Measurements from ENCODE around the gene EPHB6.

Gene EPHB6

GRCh38 chr7:142918901-142919300 lies 64.0 kb downstream of the EPHB6 start:
- Histone ChIP-seq H3K27me3 (ENCODE audit: control insufficient read depth, insufficient read depth, low read length, poor library complexity, severe bottlenecking) (no peaks in the 10 kb centered on the region), H3K27ac (ENCODE audit: insufficient read depth, low read depth, low read length, poor library complexity, severe bottlenecking) (no peak overlapping the region), H3K36me3 (ENCODE audit: control insufficient read depth, insufficient read depth, low read length) (no peaks in the 10 kb centered on the region), H3K9me3 (ENCODE audit: control insufficient read depth, low read length) (no peaks in the 10 kb centered on the region), H3K4me3 (ENCODE audit: insufficient read depth, low read depth, low read length) (no peak overlapping the region), H3K4me1 (ENCODE audit: control insufficient read depth, insufficient read depth, low read length) (no peaks in the 10 kb centered on the region)
- WGBS, 2 experiments, result 81 to 98% methylated on average over 2 of the region's 2 CpGs

- Histone ChIP-seq H3K9me3 (ENCODE audit: control insufficient read depth, low read length) (no peaks in the 10 kb centered on the region), H3K4me1 (ENCODE audit: control insufficient read depth, insufficient read depth, low read length) (no peaks in the 10 kb centered on the region), H3K27me3 (ENCODE audit: control insufficient read depth, insufficient read depth, low read length, poor library complexity, severe bottlenecking) (no peaks in the 10 kb centered on the region), H3K27ac (ENCODE audit: insufficient read depth, low read depth, low read length, poor library complexity, severe bottlenecking) (no peak overlapping the region), H3K4me3 (ENCODE audit: insufficient read depth, low read depth, low read length) (no peak overlapping the region), H3K36me3 (ENCODE audit: control insufficient read depth, insufficient read depth, low read length) (no peaks in the 10 kb centered on the region)
- 93 to 97% methylated on average over 3 of the region's 3 CpGs for WGBS, 2 experiments
Measured at GRCh38 chr7:142919656-142920055, 64.8 kb downstream of the EPHB6 start.

Data from ectodermal cell (in vitro differentiated cells).